ENCODE measurements around the gene TIGD1. TPM values are rescaled to one million over a fixed set of nuclear protein-coding genes. Genes with fewer than 3 reads are reported as not detected.
A peak's percentile ranks its signal among the peaks of the same experiment; 100 is the strongest.

Gene TIGD1
- total and polyA plus RNA-seq, 2 experiments from 2014 or later: 7.6 to 9.3 TPM

DNA sequence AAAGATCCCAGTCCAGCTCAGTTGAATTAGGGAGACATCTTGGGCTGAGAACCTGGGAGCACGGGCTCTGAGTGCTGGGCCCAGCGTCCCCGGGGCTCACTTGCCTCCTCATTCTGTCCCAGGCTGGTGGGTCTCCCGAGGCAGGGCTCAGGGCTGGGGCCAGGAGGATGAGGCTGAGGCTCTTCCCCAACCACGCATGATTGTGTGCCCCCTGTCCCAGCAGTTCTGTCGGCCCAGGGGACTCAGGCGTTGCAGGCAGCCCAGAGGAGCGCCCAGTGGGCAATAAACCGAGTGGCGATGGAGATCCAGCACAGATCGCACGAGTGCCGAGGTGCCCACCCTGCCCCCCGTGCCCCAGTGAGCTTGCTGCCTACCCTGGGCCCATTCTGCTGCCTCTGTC, 29.3 kb downstream of the TIGD1 start (continued):
- TF ChIP-seq, protein P1, sequence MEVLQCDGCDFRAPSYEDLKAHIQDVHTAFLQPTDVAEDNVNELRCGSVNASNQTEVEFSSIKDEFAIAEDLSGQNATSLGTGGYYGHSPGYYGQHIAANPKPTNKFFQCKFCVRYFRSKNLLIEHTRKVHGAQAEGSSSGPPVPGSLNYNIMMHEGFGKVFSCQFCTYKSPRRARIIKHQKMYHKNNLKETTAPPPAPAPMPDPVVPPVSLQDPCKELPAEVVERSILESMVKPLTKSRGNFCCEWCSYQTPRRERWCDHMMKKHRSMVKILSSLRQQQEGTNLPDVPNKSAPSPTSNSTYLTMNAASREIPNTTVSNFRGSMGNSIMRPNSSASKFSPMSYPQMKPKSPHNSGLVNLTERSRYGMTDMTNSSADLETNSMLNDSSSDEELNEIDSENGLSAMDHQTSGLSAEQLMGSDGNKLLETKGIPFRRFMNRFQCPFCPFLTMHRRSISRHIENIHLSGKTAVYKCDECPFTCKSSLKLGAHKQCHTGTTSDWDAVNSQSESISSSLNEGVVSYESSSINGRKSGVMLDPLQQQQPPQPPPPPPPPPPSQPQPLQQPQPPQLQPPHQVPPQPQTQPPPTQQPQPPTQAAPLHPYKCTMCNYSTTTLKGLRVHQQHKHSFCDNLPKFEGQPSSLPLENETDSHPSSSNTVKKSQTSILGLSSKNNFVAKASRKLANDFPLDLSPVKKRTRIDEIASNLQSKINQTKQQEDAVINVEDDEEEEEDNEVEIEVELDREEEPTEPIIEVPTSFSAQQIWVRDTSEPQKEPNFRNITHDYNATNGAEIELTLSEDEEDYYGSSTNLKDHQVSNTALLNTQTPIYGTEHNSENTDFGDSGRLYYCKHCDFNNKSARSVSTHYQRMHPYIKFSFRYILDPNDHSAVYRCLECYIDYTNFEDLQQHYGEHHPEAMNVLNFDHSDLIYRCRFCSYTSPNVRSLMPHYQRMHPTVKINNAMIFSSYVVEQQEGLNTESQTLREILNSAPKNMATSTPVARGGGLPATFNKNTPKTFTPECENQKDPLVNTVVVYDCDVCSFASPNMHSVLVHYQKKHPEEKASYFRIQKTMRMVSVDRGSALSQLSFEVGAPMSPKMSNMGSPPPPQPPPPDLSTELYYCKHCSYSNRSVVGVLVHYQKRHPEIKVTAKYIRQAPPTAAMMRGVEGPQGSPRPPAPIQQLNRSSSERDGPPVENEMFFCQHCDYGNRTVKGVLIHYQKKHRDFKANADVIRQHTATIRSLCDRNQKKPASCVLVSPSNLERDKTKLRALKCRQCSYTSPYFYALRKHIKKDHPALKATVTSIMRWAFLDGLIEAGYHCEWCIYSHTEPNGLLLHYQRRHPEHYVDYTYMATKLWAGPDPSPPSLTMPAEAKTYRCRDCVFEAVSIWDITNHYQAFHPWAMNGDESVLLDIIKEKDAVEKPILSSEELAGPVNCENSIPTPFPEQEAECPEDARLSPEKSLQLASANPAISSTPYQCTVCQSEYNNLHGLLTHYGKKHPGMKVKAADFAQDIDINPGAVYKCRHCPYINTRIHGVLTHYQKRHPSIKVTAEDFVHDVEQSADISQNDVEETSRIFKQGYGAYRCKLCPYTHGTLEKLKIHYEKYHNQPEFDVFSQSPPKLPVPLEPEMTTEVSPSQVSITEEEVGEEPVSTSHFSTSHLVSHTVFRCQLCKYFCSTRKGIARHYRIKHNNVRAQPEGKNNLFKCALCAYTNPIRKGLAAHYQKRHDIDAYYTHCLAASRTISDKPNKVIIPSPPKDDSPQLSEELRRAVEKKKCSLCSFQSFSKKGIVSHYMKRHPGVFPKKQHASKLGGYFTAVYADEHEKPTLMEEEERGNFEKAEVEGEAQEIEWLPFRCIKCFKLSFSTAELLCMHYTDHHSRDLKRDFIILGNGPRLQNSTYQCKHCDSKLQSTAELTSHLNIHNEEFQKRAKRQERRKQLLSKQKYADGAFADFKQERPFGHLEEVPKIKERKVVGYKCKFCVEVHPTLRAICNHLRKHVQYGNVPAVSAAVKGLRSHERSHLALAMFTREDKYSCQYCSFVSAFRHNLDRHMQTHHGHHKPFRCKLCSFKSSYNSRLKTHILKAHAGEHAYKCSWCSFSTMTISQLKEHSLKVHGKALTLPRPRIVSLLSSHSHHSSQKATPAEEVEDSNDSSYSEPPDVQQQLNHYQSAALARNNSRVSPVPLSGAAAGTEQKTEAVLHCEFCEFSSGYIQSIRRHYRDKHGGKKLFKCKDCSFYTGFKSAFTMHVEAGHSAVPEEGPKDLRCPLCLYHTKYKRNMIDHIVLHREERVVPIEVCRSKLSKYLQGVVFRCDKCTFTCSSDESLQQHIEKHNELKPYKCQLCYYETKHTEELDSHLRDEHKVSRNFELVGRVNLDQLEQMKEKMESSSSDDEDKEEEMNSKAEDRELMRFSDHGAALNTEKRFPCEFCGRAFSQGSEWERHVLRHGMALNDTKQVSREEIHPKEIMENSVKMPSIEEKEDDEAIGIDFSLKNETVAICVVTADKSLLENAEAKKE (CRISPR knock-in tag; IDR thresholded peaks at IDR 0.05): no peak
- TF ChIP-seq, protein P2, sequence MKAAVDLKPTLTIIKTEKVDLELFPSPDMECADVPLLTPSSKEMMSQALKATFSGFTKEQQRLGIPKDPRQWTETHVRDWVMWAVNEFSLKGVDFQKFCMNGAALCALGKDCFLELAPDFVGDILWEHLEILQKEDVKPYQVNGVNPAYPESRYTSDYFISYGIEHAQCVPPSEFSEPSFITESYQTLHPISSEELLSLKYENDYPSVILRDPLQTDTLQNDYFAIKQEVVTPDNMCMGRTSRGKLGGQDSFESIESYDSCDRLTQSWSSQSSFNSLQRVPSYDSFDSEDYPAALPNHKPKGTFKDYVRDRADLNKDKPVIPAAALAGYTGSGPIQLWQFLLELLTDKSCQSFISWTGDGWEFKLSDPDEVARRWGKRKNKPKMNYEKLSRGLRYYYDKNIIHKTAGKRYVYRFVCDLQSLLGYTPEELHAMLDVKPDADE (IDR thresholded peaks at IDR 0.05): no peak
- no peak for TF ChIP-seq NANOG (IDR thresholded peaks at IDR 0.05; ENCODE audit: borderline replicate concordance)
- no peak for TF ChIP-seq EZH2phosphoT487 (IDR thresholded peaks at IDR 0.05; ENCODE audit: unreplicated experiment)
- no peak for TF ChIP-seq EZH2 (IDR thresholded peaks at IDR 0.05; ENCODE audit: low read depth, unreplicated experiment)

DNA sequence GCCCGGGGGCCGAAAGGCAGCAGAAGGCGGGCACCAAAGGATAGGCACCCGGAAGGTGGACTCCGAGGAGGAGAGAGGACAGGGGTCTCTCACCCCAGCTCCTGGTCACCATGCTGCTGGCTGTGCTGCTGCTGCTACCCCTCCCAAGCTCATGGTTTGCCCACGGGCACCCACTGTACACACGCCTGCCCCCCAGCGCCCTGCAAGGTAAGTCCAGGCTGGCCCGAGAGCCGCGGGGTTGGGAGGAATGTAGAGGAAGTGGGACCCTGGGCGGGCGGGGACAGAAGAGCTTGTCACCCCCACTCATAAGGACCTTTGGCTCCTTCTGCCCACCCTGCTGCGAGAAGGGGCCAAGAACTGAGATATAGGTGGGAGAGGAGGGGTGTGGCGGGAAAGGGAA, 29.9 kb downstream of the TIGD1 start:
- DNase-seq (ENCODE audit: low spot score) (no peak), ATAC-seq (no peak)
- no peak overlapping the region for H3K4me2 ChIP-seq
- no peak overlapping the region for H3K4me3 ChIP-seq
- H3K9me2 ChIP-seq (ENCODE audit: insufficient read depth): no peaks in the 10 kb centered on the region
- H3K36me3 Mint-ChIP-seq (ENCODE audit: low read depth): no peaks in the 10 kb centered on the region
- no peaks in the 10 kb centered on the region for H3K36me3 ChIP-seq (ENCODE audit: insufficient read depth)
- H4K20me1 ChIP-seq (replicated peaks; ENCODE audit: insufficient read depth): no peaks in the 10 kb centered on the region
- TF ChIP-seq, protein P3, sequence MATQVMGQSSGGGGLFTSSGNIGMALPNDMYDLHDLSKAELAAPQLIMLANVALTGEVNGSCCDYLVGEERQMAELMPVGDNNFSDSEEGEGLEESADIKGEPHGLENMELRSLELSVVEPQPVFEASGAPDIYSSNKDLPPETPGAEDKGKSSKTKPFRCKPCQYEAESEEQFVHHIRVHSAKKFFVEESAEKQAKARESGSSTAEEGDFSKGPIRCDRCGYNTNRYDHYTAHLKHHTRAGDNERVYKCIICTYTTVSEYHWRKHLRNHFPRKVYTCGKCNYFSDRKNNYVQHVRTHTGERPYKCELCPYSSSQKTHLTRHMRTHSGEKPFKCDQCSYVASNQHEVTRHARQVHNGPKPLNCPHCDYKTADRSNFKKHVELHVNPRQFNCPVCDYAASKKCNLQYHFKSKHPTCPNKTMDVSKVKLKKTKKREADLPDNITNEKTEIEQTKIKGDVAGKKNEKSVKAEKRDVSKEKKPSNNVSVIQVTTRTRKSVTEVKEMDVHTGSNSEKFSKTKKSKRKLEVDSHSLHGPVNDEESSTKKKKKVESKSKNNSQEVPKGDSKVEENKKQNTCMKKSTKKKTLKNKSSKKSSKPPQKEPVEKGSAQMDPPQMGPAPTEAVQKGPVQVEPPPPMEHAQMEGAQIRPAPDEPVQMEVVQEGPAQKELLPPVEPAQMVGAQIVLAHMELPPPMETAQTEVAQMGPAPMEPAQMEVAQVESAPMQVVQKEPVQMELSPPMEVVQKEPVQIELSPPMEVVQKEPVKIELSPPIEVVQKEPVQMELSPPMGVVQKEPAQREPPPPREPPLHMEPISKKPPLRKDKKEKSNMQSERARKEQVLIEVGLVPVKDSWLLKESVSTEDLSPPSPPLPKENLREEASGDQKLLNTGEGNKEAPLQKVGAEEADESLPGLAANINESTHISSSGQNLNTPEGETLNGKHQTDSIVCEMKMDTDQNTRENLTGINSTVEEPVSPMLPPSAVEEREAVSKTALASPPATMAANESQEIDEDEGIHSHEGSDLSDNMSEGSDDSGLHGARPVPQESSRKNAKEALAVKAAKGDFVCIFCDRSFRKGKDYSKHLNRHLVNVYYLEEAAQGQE (IDR thresholded peaks at IDR 0.05; ENCODE audit: unreplicated experiment): no peak
- TF ChIP-seq, protein P4, sequence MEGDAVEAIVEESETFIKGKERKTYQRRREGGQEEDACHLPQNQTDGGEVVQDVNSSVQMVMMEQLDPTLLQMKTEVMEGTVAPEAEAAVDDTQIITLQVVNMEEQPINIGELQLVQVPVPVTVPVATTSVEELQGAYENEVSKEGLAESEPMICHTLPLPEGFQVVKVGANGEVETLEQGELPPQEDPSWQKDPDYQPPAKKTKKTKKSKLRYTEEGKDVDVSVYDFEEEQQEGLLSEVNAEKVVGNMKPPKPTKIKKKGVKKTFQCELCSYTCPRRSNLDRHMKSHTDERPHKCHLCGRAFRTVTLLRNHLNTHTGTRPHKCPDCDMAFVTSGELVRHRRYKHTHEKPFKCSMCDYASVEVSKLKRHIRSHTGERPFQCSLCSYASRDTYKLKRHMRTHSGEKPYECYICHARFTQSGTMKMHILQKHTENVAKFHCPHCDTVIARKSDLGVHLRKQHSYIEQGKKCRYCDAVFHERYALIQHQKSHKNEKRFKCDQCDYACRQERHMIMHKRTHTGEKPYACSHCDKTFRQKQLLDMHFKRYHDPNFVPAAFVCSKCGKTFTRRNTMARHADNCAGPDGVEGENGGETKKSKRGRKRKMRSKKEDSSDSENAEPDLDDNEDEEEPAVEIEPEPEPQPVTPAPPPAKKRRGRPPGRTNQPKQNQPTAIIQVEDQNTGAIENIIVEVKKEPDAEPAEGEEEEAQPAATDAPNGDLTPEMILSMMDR (conservative IDR thresholded peaks at IDR 0.05; ENCODE audit: low read depth in 2 of 2): 0 out of 4 replicates have a peak, but pooled peaks of 1 of the 2 experiments have one; percentile 7
- no peak overlapping the region for H3K27ac Mint-ChIP-seq
- H3K4me3 Mint-ChIP-seq: no peak overlapping the region
- H3K9me3 Mint-ChIP-seq: no peaks in the 10 kb centered on the region
- H3K27ac ChIP-seq (ENCODE audit: low read depth): no peak overlapping the region
- no peak overlapping the region for H2AFZ ChIP-seq
- peaks cover 44% of the 10 kb centered on the region for H3K27me3 ChIP-seq (ENCODE audit: insufficient read depth)
- peaks cover 18% of the 10 kb centered on the region for H3K4me1 Mint-ChIP-seq
- H3K79me2 ChIP-seq (replicated peaks; ENCODE audit: insufficient read depth): no peaks in the 10 kb centered on the region
- H3F3A ChIP-seq (replicated peaks; ENCODE audit: low read depth): 0 out of 2 replicates have a peak, but pooled peaks cover 3% of the 10 kb centered on the region
- no peaks in the 10 kb centered on the region; the same call in 1 of the 2 replicates for H3K4me1 ChIP-seq (ENCODE audit: insufficient read depth)
- peaks cover 35% of the 10 kb centered on the region for H3K27me3 Mint-ChIP-seq (ENCODE audit: insufficient read depth, low read depth, poor library complexity)

Measured in GM23338 (cell line).